ENCODE measurements around the gene PHRF1.

Gene PHRF1

GRCh38 chr11:587978-588380, 11.7 kb downstream of the PHRF1 start:
- no peaks in the 10 kb centered on the region for H3K27me3 ChIP-seq (ENCODE audit: control insufficient read depth, insufficient read depth, low read length, poor library complexity, severe bottlenecking)
- no peak overlapping the region for H3K4me3 ChIP-seq (ENCODE audit: insufficient read depth, low read depth, low read length)
- WGBS, 2 experiments = 92 to 95% methylated on average over 6 of the region's 6 CpGs
- no peak overlapping the region for H3K27ac ChIP-seq (ENCODE audit: insufficient read depth, low read depth, low read length, poor library complexity, severe bottlenecking)
- H3K9me3 ChIP-seq (ENCODE audit: control insufficient read depth, low read length) = no peaks in the 10 kb centered on the region
- no peaks in the 10 kb centered on the region for H3K4me1 ChIP-seq (ENCODE audit: control insufficient read depth, insufficient read depth, low read length)
- peaks cover 55% of the 10 kb centered on the region for H3K36me3 ChIP-seq (ENCODE audit: control insufficient read depth, insufficient read depth, low read length)

- H3K4me3 ChIP-seq (ENCODE audit: insufficient read depth, low read depth, low read length) = no peak overlapping the region
- no peaks in the 10 kb centered on the region for H3K9me3 ChIP-seq (ENCODE audit: control insufficient read depth, low read length)
- H3K27ac ChIP-seq (ENCODE audit: insufficient read depth, low read depth, low read length, poor library complexity, severe bottlenecking) = no peak overlapping the region
- peaks cover 64% of the 10 kb centered on the region for H3K36me3 ChIP-seq (ENCODE audit: control insufficient read depth, insufficient read depth, low read length)
- WGBS, 2 experiments = 96% methylated on average over 26 of the region's 26 CpGs
- no peaks in the 10 kb centered on the region for H3K4me1 ChIP-seq (ENCODE audit: control insufficient read depth, insufficient read depth, low read length)
- no peaks in the 10 kb centered on the region for H3K27me3 ChIP-seq (ENCODE audit: control insufficient read depth, insufficient read depth, low read length, poor library complexity, severe bottlenecking)
Measured at GRCh38 chr11:589798-590197, 13.5 kb downstream of the PHRF1 start.

- H3K4me1 ChIP-seq (ENCODE audit: control insufficient read depth, insufficient read depth, low read length) = no peaks in the 10 kb centered on the region
- H3K9me3 ChIP-seq (ENCODE audit: control insufficient read depth, low read length) = no peaks in the 10 kb centered on the region
- H3K27me3 ChIP-seq (ENCODE audit: control insufficient read depth, insufficient read depth, low read length, poor library complexity, severe bottlenecking) = no peaks in the 10 kb centered on the region
- WGBS, 2 experiments = 89 to 90% methylated on average over 11 of the region's 11 CpGs
- peaks cover 75% of the 10 kb centered on the region for H3K36me3 ChIP-seq (ENCODE audit: control insufficient read depth, insufficient read depth, low read length)
- H3K4me3 ChIP-seq (ENCODE audit: insufficient read depth, low read depth, low read length) = no peak overlapping the region
- no peak overlapping the region for H3K27ac ChIP-seq (ENCODE audit: insufficient read depth, low read depth, low read length, poor library complexity, severe bottlenecking)
Measured at GRCh38 chr11:590997-591396, 14.7 kb downstream of the PHRF1 start.

- Histone ChIP-seq H3K9me3 (ENCODE audit: control insufficient read depth, low read length) (no peaks in the 10 kb centered on the region), H3K4me1 (ENCODE audit: control insufficient read depth, insufficient read depth, low read length) (no peaks in the 10 kb centered on the region), H3K27me3 (ENCODE audit: control insufficient read depth, insufficient read depth, low read length, poor library complexity, severe bottlenecking) (no peaks in the 10 kb centered on the region), H3K36me3 (ENCODE audit: control insufficient read depth, insufficient read depth, low read length) (peaks cover 67% of the 10 kb centered on the region), H3K27ac (ENCODE audit: insufficient read depth, low read depth, low read length, poor library complexity, severe bottlenecking) (no peak overlapping the region), H3K4me3 (ENCODE audit: insufficient read depth, low read depth, low read length) (no peak overlapping the region)
- WGBS, 2 experiments = 97% methylated on average over 22 of the region's 22 CpGs
Measured at GRCh38 chr11:592501-592900, 16.2 kb downstream of the PHRF1 start.

GRCh38 chr11:592918-593317, 16.6 kb downstream of the PHRF1 start:
- peaks cover 66% of the 10 kb centered on the region for H3K36me3 ChIP-seq (ENCODE audit: control insufficient read depth, insufficient read depth, low read length)
- H3K27me3 ChIP-seq (ENCODE audit: control insufficient read depth, insufficient read depth, low read length, poor library complexity, severe bottlenecking) = no peaks in the 10 kb centered on the region
- H3K27ac ChIP-seq (ENCODE audit: insufficient read depth, low read depth, low read length, poor library complexity, severe bottlenecking) = no peak overlapping the region
- WGBS, 2 experiments = 95 to 97% methylated on average over 10 of the region's 10 CpGs
- no peaks in the 10 kb centered on the region for H3K9me3 ChIP-seq (ENCODE audit: control insufficient read depth, low read length)
- H3K4me3 ChIP-seq (ENCODE audit: insufficient read depth, low read depth, low read length) = no peak overlapping the region
- H3K4me1 ChIP-seq (ENCODE audit: control insufficient read depth, insufficient read depth, low read length) = no peaks in the 10 kb centered on the region

- 95 to 96% methylated on average over 21 of the region's 21 CpGs for WGBS, 2 experiments
- Histone ChIP-seq H3K4me3 (ENCODE audit: insufficient read depth, low read depth, low read length) (no peak overlapping the region), H3K4me1 (ENCODE audit: control insufficient read depth, insufficient read depth, low read length) (no peaks in the 10 kb centered on the region), H3K27me3 (ENCODE audit: control insufficient read depth, insufficient read depth, low read length, poor library complexity, severe bottlenecking) (no peaks in the 10 kb centered on the region), H3K36me3 (ENCODE audit: control insufficient read depth, insufficient read depth, low read length) (peaks cover 71% of the 10 kb centered on the region), H3K9me3 (ENCODE audit: control insufficient read depth, low read length) (no peaks in the 10 kb centered on the region), H3K27ac (ENCODE audit: insufficient read depth, low read depth, low read length, poor library complexity, severe bottlenecking) (no peak overlapping the region)
Measured at GRCh38 chr11:593347-593746, 17.1 kb downstream of the PHRF1 start.

- H3K4me3 ChIP-seq (ENCODE audit: insufficient read depth, low read depth, low read length) = no peak overlapping the region
- H3K27ac ChIP-seq (ENCODE audit: insufficient read depth, low read depth, low read length, poor library complexity, severe bottlenecking) = no peak overlapping the region
- H3K27me3 ChIP-seq (ENCODE audit: control insufficient read depth, insufficient read depth, low read length, poor library complexity, severe bottlenecking) = no peaks in the 10 kb centered on the region
- no peaks in the 10 kb centered on the region for H3K4me1 ChIP-seq (ENCODE audit: control insufficient read depth, insufficient read depth, low read length)
- no peaks in the 10 kb centered on the region for H3K9me3 ChIP-seq (ENCODE audit: control insufficient read depth, low read length)
- WGBS, 2 experiments = 96 to 97% methylated on average over 10 of the region's 10 CpGs
- H3K36me3 ChIP-seq (ENCODE audit: control insufficient read depth, insufficient read depth, low read length) = peaks cover 72% of the 10 kb centered on the region
Measured at GRCh38 chr11:595400-595799, 19.1 kb downstream of the PHRF1 start.

- no peaks in the 10 kb centered on the region for H3K27me3 ChIP-seq (ENCODE audit: control insufficient read depth, insufficient read depth, low read length, poor library complexity, severe bottlenecking)
- H3K9me3 ChIP-seq (ENCODE audit: control insufficient read depth, low read length) = no peaks in the 10 kb centered on the region
- 96 to 97% methylated on average over 10 of the region's 10 CpGs for WGBS, 2 experiments
- H3K27ac ChIP-seq (ENCODE audit: insufficient read depth, low read depth, low read length, poor library complexity, severe bottlenecking) = no peak overlapping the region
- H3K4me1 ChIP-seq (ENCODE audit: control insufficient read depth, insufficient read depth, low read length) = no peaks in the 10 kb centered on the region
- H3K36me3 ChIP-seq (ENCODE audit: control insufficient read depth, insufficient read depth, low read length) = peaks cover 72% of the 10 kb centered on the region
- no peak overlapping the region for H3K4me3 ChIP-seq (ENCODE audit: insufficient read depth, low read depth, low read length)
Measured at GRCh38 chr11:596374-596773, 20.1 kb downstream of the PHRF1 start.

GRCh38 chr11:597166-597725, 21.0 kb downstream of the PHRF1 start:
- no peaks in the 10 kb centered on the region for H3K9me3 ChIP-seq (ENCODE audit: control insufficient read depth, low read length)
- H3K27ac ChIP-seq (ENCODE audit: insufficient read depth, low read depth, low read length, poor library complexity, severe bottlenecking) = no peak overlapping the region
- no peak overlapping the region for H3K4me3 ChIP-seq (ENCODE audit: insufficient read depth, low read depth, low read length)
- no peaks in the 10 kb centered on the region for H3K27me3 ChIP-seq (ENCODE audit: control insufficient read depth, insufficient read depth, low read length, poor library complexity, severe bottlenecking)
- H3K36me3 ChIP-seq (ENCODE audit: control insufficient read depth, insufficient read depth, low read length) = peaks cover 73% of the 10 kb centered on the region
- no peaks in the 10 kb centered on the region for H3K4me1 ChIP-seq (ENCODE audit: control insufficient read depth, insufficient read depth, low read length)
- WGBS, 2 experiments = 93 to 95% methylated on average over 29 of the region's 29 CpGs

GRCh38 chr11:598005-598680, 21.9 kb downstream of the PHRF1 start:
- Histone ChIP-seq H3K9me3 (ENCODE audit: control insufficient read depth, low read length) (no peaks in the 10 kb centered on the region), H3K4me1 (ENCODE audit: control insufficient read depth, insufficient read depth, low read length) (no peaks in the 10 kb centered on the region), H3K4me3 (ENCODE audit: insufficient read depth, low read depth, low read length) (no peak overlapping the region), H3K27ac (ENCODE audit: insufficient read depth, low read depth, low read length, poor library complexity, severe bottlenecking) (no peak overlapping the region), H3K27me3 (ENCODE audit: control insufficient read depth, insufficient read depth, low read length, poor library complexity, severe bottlenecking) (no peaks in the 10 kb centered on the region), H3K36me3 (ENCODE audit: control insufficient read depth, insufficient read depth, low read length) (peaks cover 64% of the 10 kb centered on the region)
- WGBS, 2 experiments = 95 to 97% methylated on average over 30 of the region's 30 CpGs
